ENCODE results near the gene FAM120A. TPM values are rescaled to one million over a fixed set of nuclear protein-coding genes. Genes with fewer than 3 reads are reported as not detected.

FAM120A gene
- total RNA-seq, 1 experiment from 2014 or later: 70.5 TPM

Small RNA genes lying within 50 kb of the gene (microRNA-seq; reads per million reads assigned to microRNA genes)
- gene MIR548AU (ENCODE audit: unreplicated experiment): not detected

Other genes starting within 250 kb of the FAM120A start
- 36.0 TPM for gene FAM120AOS, start 1.9 kb downstream of the FAM120A start, total RNA-seq (2021; ENCODE audit: unreplicated experiment)
- gene PHF2, start 124.9 kb downstream of the FAM120A start, total RNA-seq (2021; ENCODE audit: unreplicated experiment): 16.6 TPM